ENCODE results near the gene DGKG.
A peak's percentile ranks its signal among the peaks of the same experiment; 100 is the strongest.

The DGKG gene

GRCh38 chr3:186366206-186366605 is 4.2 kb upstream of the DGKG start:
- no peak for DNase-seq

GRCh38 chr3:186365202-186365974 is 3.4 kb upstream of the DGKG start:
- DNase-seq, result no peak

- no peak for DNase-seq
These were observed 954 bp upstream of the DGKG start for GRCh38 chr3:186362988-186363387.

- DNase-seq, result no peak
These were observed 456 bp upstream of the DGKG start for GRCh38 chr3:186362537-186362842.

DNA sequence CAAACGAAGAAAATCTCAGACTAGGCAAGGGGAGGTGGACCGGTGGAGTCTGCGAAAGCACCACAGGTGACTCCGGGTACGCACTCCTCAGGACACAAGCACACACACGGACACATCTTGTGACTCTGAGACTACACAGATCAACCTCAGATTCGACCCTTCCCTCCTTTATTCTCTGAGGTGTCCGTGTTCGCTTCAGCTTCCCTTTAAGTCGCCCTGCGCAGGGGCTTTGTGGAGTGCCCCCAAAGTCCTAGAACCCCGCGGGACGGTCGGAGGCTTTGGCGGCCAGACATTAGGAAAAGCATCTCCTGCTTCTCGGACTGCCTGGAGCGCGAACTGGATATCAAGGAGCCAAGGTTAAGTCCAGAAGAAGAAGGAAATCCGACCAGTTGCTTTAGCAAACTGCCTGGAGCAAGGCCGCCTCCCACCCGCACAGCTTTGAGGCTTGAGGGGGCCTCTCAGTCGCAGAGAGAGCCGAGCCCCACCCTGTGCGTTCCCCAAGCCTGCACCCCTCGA is 730 bp downstream of the DGKG start:
- DNase-seq, result peak; percentile 60

GRCh38 chr3:186360779-186361178 is 1.3 kb downstream of the DGKG start:
- no peak for DNase-seq

GRCh38 chr3:186359078-186359477 is 3.0 kb downstream of the DGKG start:
- no peak for DNase-seq

GRCh38 chr3:186356152-186356551 is 5.9 kb downstream of the DGKG start:
- DNase-seq, result no peak

- no peak for DNase-seq
These were observed 7.9 kb downstream of the DGKG start for GRCh38 chr3:186354100-186354499.

GRCh38 chr3:186352369-186352768 is 9.7 kb downstream of the DGKG start:
- no peak for DNase-seq

GRCh38 chr3:186342197-186342596 is 19.8 kb downstream of the DGKG start:
- DNase-seq, result no peak

DNA sequence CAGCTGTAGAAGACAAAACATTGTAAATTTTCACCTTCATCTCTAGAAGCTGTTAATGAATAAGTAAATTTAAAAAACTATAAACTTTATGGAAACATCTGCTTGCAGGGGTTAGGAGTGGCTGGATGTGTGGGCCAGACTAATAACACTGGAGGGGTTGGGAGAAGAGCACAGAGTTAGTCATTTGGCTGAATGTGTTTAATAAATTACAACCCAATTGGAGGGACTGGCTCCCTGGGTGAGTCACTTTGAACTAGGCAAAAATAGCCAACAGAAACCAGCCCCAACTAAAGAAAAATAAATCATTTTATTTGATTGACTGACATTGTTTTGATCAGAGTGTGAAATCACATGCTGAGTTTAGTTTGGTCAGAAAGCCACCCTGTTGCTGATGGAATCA is 21.8 kb downstream of the DGKG start:
- DNase-seq, result no peak

GRCh38 chr3:186339180-186339918 is 22.7 kb downstream of the DGKG start:
- no peak for DNase-seq

- DNase-seq, result no peak
These were observed 28.8 kb downstream of the DGKG start for GRCh38 chr3:186333256-186333655.

GRCh38 chr3:186330772-186331460 is 31.1 kb downstream of the DGKG start:
- no peak for DNase-seq

- no peak for DNase-seq
These were observed 32.4 kb downstream of the DGKG start for GRCh38 chr3:186329589-186329988.

GRCh38 chr3:186327912-186328487 is 34.0 kb downstream of the DGKG start:
- no peak for DNase-seq

- DNase-seq, result no peak
These were observed 39.3 kb downstream of the DGKG start for GRCh38 chr3:186322761-186323160.

- no peak for DNase-seq
These were observed 40.3 kb downstream of the DGKG start for GRCh38 chr3:186321746-186322145.

DNA sequence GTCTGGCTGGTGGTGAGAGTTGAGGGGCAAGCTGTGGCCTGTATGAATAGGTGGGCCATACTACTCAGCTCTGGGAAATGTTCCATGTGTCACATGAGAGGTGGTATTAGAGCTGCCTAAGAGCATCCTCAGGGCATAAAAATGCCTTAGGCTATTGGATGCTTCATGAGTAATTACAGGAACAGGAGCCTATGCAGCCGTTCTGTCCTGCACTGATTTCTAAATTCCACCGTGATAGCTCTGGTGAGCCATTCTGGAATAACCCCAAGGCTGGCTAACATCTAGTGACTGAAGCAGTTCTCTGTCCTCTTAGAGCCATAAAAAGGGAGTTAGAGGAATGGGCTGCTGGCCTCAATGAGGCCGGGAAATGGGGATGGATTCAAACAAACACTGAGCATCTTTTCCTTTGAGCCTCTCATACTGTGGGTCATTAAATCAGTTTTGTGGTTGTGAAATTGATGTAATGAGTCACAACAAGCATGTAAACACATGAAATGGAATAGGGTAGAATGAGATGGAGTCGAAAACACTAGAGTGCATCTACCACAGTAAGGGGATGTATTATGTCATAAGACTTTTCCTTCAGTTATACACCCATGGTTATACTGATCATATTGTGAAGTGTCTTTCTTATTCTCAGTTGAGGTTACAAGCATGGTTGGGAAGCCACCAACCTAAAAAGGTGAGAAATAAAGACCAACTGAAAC is 41.0 kb downstream of the DGKG start:
- DNase-seq, result no peak

- DNase-seq, result no peak
These were observed 42.1 kb downstream of the DGKG start for GRCh38 chr3:186319945-186320344.

- DNase-seq, result no peak
These were observed 43.9 kb downstream of the DGKG start for GRCh38 chr3:186318135-186318534.

GRCh38 chr3:186317478-186317877 is 44.6 kb downstream of the DGKG start:
- no peak for DNase-seq
